GM12864 (cell line): ENCODE measurements around the gene CCDC78.

Experiments
- DNase-seq: peaks from one replicate; pipeline ENCODE4 v3.0.0-alpha.2; 2011; ENCODE audit warnings: low read depth
- H3K4me3 ChIP-seq: 2 replicates; pipeline ENCODE4 v1.5.1; 2011; ENCODE audit warnings: mild to moderate bottlenecking, low read depth, low read length, control low read depth
- TF ChIP-seq, protein P1 (sequence below): IDR thresholded peaks from 2 replicates; pipeline ENCODE4 v1.5.1; 2011; ENCODE audit warnings: low read depth, mild to moderate bottlenecking, moderate library complexity, low read length, control low read depth, inconsistent platforms; ENCODE audit errors: missing control alignments

Gene CCDC78

DNA sequence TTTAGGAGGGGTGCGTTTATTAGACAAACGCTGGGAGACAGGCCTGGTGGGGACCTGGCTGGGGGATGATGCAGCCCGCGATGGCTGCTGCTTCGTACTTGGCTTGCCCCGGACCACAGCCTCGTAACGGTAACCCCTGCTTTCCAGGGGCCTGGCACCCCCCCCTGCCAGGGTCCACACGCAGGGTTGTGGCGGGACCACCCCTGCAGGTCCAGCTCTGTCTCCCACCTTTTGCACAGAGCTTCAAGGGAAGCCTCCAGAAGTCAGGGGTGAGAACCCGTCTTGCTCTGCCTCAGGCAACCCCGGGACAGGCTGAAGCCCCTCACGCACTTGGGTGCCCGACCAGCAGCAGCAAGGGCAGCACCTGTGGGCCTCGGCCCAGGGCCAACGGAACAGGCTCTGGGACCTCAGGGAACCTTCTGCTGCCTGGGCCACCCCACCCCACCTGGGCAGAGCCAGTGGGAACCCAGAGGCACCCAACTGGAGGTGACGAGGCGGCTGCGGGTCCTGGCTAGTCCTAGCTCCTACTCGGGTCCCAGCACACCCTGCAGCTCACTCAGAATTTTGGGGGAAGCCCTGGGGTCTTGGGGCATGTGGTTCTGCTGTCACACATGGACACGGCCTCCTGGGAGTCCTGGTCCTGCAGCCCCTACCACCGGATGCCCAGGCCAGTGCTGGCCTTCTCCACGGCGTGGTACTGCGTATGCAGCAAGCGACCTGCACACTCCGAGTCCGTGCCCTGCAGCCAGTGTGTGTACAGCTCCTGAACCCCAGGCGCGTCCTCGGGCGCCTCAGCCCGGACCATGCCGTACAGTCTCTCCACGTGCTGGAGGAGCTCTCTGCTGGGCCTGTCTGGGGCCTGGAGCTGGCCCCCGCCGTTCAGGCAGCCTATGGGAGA lies 3.8 kb upstream of the CCDC78 start:
- no peak overlapping the region for H3K4me3 ChIP-seq
- no peak for DNase-seq
- TF ChIP-seq, protein P1, sequence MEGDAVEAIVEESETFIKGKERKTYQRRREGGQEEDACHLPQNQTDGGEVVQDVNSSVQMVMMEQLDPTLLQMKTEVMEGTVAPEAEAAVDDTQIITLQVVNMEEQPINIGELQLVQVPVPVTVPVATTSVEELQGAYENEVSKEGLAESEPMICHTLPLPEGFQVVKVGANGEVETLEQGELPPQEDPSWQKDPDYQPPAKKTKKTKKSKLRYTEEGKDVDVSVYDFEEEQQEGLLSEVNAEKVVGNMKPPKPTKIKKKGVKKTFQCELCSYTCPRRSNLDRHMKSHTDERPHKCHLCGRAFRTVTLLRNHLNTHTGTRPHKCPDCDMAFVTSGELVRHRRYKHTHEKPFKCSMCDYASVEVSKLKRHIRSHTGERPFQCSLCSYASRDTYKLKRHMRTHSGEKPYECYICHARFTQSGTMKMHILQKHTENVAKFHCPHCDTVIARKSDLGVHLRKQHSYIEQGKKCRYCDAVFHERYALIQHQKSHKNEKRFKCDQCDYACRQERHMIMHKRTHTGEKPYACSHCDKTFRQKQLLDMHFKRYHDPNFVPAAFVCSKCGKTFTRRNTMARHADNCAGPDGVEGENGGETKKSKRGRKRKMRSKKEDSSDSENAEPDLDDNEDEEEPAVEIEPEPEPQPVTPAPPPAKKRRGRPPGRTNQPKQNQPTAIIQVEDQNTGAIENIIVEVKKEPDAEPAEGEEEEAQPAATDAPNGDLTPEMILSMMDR = no peak

DNA sequence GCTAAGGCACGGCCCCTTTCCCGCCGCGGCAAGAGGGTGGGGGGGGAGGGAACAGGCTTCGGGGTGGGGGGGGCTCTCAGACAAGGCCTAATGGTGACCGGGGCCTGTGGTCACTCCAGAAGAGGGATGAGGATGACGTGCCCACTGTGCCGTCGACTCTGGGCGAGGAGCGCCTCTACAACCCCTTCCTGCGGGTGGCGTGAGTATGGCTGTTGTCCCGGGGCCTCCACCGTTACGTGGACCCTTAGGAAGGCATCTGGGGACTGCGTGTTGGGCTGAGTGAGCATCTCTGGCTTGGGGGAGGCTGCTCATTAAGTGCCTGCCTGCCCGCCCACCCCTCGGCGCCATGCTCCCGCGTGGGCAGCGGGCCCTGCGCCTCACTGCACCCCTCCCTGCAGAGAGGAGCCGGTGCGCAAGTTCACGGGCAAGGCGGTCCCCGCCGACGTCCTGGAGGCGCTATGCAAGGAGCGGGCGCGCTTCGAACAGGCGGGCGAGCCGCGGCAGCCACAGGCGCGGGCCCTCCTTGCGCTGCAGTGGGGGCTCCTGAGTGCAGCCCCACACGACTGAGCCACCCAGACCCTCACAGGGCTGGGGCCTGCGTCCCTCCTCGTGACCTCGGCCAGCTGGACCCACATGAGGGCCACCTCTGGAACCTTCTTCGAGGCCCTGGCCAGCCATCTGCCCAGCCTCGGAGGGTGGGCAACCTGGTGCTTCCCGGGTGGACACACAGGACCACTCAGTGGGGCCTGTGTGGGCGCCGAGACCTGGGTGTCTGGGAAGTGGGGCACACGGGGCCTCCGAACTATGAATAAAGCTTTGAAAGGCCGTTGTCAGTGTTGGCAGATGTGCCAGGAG lies 2.9 kb upstream of the CCDC78 start:
- peak overlapping the region; percentile 85 for H3K4me3 ChIP-seq
- TF ChIP-seq, protein P1 = no peak
- no peak for DNase-seq

DNA sequence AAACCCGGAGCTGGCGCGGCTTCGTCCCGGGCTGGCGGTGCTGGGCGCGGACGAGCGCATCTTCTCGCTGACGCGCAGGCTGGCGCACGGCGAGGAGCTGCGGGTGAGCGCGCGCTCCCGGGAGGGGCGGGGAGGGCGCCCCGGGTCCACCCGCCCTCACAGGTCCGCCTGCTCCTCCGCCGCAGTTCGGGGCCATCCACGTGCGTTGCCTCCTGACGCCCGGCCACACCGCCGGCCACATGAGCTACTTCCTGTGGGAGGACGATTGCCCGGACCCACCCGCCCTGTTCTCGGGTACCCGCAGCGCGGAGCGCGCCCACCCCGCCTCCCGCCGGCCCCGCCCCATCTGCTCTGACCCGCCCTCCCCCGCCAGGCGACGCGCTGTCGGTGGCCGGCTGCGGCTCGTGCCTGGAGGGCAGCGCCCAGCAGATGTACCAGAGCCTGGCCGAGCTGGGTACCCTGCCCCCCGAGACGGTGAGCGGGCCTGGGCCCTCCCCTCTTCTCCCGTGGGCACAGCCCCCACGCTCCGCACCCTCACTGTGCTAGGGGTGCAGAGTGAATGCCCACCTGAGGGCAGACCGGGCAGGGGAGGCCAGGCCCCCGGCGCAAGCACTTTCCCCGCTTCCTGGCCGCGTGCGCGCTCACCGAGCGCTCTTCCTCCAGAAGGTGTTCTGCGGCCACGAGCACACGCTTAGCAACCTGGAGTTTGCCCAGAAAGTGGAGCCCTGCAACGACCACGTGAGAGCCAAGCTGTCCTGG lies 2.1 kb upstream of the CCDC78 start:
- peak overlapping the region; percentile 85 for H3K4me3 ChIP-seq
- DNase-seq = no peak
- TF ChIP-seq, protein P1 = no peak

DNA sequence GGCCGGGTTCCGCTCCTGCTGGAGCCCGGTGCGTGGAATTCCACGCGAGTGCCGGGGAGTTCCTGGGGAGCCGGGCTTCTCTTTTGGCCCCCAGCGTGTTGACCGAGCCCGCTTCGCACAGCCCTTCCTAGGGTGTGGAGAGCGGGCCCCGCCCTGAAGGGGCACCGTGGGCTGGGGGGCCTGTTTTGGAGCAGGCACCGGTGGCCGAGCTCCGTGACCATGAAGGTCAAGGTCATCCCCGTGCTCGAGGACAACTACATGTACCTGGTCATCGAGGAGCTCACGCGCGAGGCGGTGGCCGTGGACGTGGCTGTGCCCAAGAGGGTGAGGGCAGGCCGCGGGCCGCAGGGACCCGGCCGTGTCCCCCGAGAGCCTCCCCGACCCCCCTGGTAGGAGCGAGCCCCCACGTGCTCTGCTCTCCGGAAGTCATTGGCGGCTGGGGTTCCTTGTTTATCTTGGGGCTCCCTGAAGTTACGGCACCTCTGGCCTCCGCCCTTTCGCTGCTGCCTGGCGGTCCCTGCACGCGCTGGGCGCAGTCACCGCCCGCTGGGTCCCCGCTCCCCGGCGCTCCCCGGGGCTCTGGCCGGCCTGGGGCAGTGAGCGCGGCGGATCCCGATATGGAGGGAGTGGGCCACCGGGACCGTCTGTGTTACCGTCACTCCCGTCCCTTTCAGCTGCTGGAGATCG lies 1.2 kb upstream of the CCDC78 start:
- TF ChIP-seq, protein P1 = no peak
- no peak for DNase-seq
- H3K4me3 ChIP-seq = peak overlapping the region; percentile 85

DNA sequence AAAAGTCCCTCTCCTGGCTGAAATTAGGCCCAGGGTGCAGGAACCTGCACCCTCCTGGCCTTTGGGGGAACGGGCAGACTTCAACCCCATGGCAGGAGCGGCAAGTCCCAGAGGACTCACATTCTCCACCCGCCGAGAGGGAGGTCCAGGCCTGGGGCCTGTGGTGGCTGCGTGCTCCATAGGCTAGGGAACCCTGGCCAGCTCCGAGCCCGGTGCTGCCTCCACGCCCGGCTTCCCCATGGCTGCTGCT lies 130 bp downstream of the CCDC78 start:
- TF ChIP-seq, protein P1 = no peak
- DNase-seq = no peak
- H3K4me3 ChIP-seq = no peak overlapping the region; the same call in none of the 2 replicates

DNA sequence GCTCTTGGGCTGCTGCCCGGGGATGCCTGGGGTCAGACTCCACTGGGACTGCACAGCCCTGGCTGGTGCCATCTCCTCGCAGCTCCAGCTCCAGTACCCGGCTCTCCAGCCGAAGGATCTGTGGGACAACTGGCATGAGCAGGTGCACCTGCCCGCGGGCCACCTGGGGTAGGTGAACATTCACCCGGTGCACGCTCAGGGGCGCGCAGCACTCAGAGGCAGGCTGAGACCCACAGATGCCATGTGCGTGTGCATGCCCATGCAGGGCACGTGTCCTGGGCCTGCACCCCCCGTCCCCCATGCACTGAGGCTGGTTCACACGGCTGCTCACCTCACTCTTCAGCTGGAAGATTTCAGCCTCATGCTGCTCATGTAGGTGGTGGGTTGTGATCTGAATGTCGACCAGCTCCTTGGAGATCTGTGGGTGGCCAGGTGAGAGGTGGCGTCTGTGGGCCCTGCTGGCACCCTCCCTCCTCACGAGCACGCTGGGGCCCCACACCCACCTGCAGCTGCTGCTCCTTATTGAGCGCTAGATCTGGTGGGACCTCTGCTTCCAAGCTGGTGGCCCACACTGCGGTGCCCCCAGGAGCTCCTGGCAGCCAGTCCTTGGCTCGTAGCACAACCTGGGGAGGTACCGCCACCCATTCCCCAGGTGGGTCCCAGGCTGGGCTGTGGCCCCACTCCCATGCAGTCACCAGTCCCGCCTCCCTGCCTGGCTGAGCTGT lies 618 bp downstream of the CCDC78 start:
- DNase-seq = no peak
- H3K4me3 ChIP-seq = no peak overlapping the region
- TF ChIP-seq, protein P1 = no peak
